Neural cell (in vitro differentiated cells): Measurements from ENCODE around the gene SLCO1B1. TPM values are rescaled to one million over a fixed set of nuclear protein-coding genes. Genes with fewer than 3 reads are reported as not detected.
"Not testable (repeated sequence)": the region's sequence is repeated elsewhere in the genome, so short reads cannot be mapped to it uniquely, and the experiment has no call there.

Experiments used
- H2AFZ ChIP-seq: fragments of 200-600, 300-800 bp; sonication (generic), shearing (Covaris generic); 2 replicates; pipeline ENCODE4 v1.6.0; 2014; ENCODE audit warnings: low read depth, mild to moderate bottlenecking, antibody characterized with exemption, low read length, moderate library complexity
- H3F3A ChIP-seq: fragments of 200-600 bp; shearing (Covaris generic); 2 replicates; pipeline ENCODE4 v1.6.1; 2016; ENCODE audit warnings: mild to moderate bottlenecking, moderate library complexity, mixed read lengths, antibody characterized with exemption, low read length; ENCODE audit not compliant: insufficient read depth, poor library complexity, severe bottlenecking
- H3K27ac ChIP-seq: fragments of 200-600, 300-800 bp; sonication (generic), shearing (Covaris generic); 2 replicates; pipeline ENCODE4 v1.5.1; 2014; ENCODE audit warnings: mild to moderate bottlenecking, low read length, moderate library complexity
- H3K27me3 ChIP-seq: fragments of 300-800, 200-600 bp; sonication (generic), shearing (Covaris generic); 2 replicates; pipeline ENCODE4 v1.6.0; 2014; ENCODE audit warnings: mild to moderate bottlenecking, low read depth, low read length, moderate library complexity; ENCODE audit not compliant: insufficient read depth
- H3K36me3 ChIP-seq: fragments of 300-800, 200-600 bp; sonication (generic), shearing (Covaris generic); 2 replicates; pipeline ENCODE4 v1.5.1; 2014; ENCODE audit warnings: mild to moderate bottlenecking, antibody characterized with exemption, low read length, moderate library complexity; ENCODE audit not compliant: insufficient read depth
- H3K4me2 ChIP-seq: fragments of 300-800, 200-600 bp; sonication (generic), shearing (Covaris generic); 2 replicates; pipeline ENCODE4 v1.6.0; 2014; ENCODE audit warnings: mild to moderate bottlenecking, low read length
- H3K4me3 ChIP-seq: fragments of 300-800, 200-600 bp; sonication (generic), shearing (Covaris generic); 2 replicates; pipeline ENCODE4 v1.5.1; 2014; ENCODE audit warnings: mild to moderate bottlenecking, low read length, moderate library complexity
- H3K79me2 ChIP-seq: fragments of 200-600 bp; shearing (Covaris generic); replicated peaks from 2 replicates; pipeline ENCODE4 v1.6.0; 2014; ENCODE audit warnings: mild to moderate bottlenecking, low read length, moderate library complexity; ENCODE audit not compliant: insufficient read depth
- H3K9ac ChIP-seq: fragments of 300-800, 200-600 bp; sonication (generic), shearing (Covaris generic); 2 replicates; pipeline ENCODE4 v1.6.1; 2016; ENCODE audit warnings: mild to moderate bottlenecking, low read length, mixed read lengths
- H3K9me2 ChIP-seq: fragments of 200-600 bp; shearing (Covaris generic); 2 replicates; pipeline ENCODE4 v1.6.1; 2016; ENCODE audit warnings: mild to moderate bottlenecking, low read length, mixed read lengths; ENCODE audit not compliant: insufficient read depth
- H3K9me3 ChIP-seq: fragments of 200-600, 300-800 bp; sonication (generic), shearing (Covaris generic); 2 replicates; pipeline ENCODE4 v1.6.1; 2016; ENCODE audit warnings: mild to moderate bottlenecking, mixed run types, low read length, moderate library complexity, mixed read lengths
- H4K20me1 ChIP-seq: fragments of 200-600 bp; shearing (Covaris generic); 2 replicates; pipeline ENCODE4 v1.6.1; 2016; ENCODE audit warnings: mild to moderate bottlenecking, mixed run types; ENCODE audit not compliant: insufficient read depth
- EP300 ChIP-seq: fragments of 450-650 bp; conservative IDR thresholded peaks from 2 replicates; pipeline ENCODE4 v1.6.1; 2014; ENCODE audit warnings: antibody characterized with exemption, mild to moderate bottlenecking, moderate library complexity; ENCODE audit not compliant: poor library complexity, severe bottlenecking
- EZH2 ChIP-seq: fragments of 200-600, 300-800 bp; shearing (Covaris generic), sonication (generic); IDR thresholded peaks from 2 replicates; pipeline ENCODE4 v1.6.1; 2014; ENCODE audit warnings: antibody characterized with exemption, low read length, borderline replicate concordance, mild to moderate bottlenecking; ENCODE audit not compliant: insufficient read depth, poor library complexity, severe bottlenecking
- MXI1 ChIP-seq: fragments of 450-650 bp; conservative IDR thresholded peaks from 2 replicates; pipeline ENCODE4 v1.6.1; 2014; ENCODE audit warnings: antibody characterized with exemption, mild to moderate bottlenecking; ENCODE audit not compliant: poor library complexity, severe bottlenecking
- POLR2AphosphoS5 ChIP-seq: IDR thresholded peaks from 2 replicates; pipeline ENCODE4 v1.6.1; 2012
- RAD21 ChIP-seq: fragments of 450-650 bp; conservative IDR thresholded peaks from 2 replicates; pipeline ENCODE4 v1.6.1; 2014; ENCODE audit warnings: antibody characterized with exemption, mild to moderate bottlenecking, moderate library complexity
- SMC3 ChIP-seq: fragments of 450-650 bp; conservative IDR thresholded peaks from 2 replicates; pipeline ENCODE4 v1.6.1; 2014; ENCODE audit warnings: antibody characterized with exemption, mild to moderate bottlenecking, moderate library complexity; ENCODE audit not compliant: poor library complexity
- TAF1 ChIP-seq: IDR thresholded peaks from 2 replicates; pipeline ENCODE4 v1.6.1; 2012; ENCODE audit warnings: low read depth
- polyA plus RNA-seq: library from polyadenylated mRNA; depleted of rRNA; stranded (reverse); fragments of >200 nt; gene quantifications from 2 replicates; pipeline ENCODE4 v1.2.3, GENCODE V29; 2014
- TF ChIP-seq, protein P1 (sequence below): IDR thresholded peaks from 2 replicates; pipeline ENCODE4 v1.6.1; 2012; ENCODE audit warnings: borderline replicate concordance
- TF ChIP-seq, protein P2 (sequence below): fragments of 450-650 bp; IDR thresholded peaks from 2 replicates; pipeline ENCODE4 v1.5.1; 2014; ENCODE audit warnings: antibody characterized with exemption, mild to moderate bottlenecking, moderate library complexity; ENCODE audit not compliant: poor library complexity, severe bottlenecking

SLCO1B1 gene
- polyA plus RNA-seq, 1 donor from 2014 or later = not detected

DNA sequence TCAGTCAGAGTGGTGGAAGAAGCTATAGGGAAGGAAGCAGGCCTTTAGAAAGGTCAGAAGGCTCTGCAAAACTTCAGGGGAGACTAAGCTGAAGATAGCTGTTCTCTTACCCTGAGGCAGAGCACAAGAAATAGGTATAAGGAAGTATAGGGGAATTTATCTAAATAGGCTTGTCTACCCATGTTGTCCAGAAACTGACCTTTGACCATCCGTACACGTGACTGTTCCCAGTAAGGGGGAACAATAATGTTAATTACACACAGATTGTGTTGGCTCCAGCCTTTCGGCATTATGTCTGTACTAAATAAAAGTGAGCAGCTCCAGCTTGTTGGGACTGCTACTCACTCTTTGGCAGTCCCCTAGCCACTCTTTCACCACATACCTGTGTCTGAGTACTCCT, 59.0 kb downstream of the SLCO1B1 start:
- Histone ChIP-seq H3K9ac (no peak overlapping the region), H3F3A (no peaks in the 10 kb centered on the region), H3K4me3 (no peak overlapping the region), H3K79me2 (no peaks in the 10 kb centered on the region), H3K9me3 (no peaks in the 10 kb centered on the region), H2AFZ (no peak overlapping the region), H4K20me1 (no peaks in the 10 kb centered on the region), H3K9me2 (no peaks in the 10 kb centered on the region), H3K27ac (no peak overlapping the region), H3K27me3 (no peaks in the 10 kb centered on the region), H3K4me2 (no peak overlapping the region), H3K36me3 (no peaks in the 10 kb centered on the region)
- TF ChIP-seq RAD21 (no peak), SMC3 (no peak), EP300 (no peak), POLR2AphosphoS5 (no peak)

DNA sequence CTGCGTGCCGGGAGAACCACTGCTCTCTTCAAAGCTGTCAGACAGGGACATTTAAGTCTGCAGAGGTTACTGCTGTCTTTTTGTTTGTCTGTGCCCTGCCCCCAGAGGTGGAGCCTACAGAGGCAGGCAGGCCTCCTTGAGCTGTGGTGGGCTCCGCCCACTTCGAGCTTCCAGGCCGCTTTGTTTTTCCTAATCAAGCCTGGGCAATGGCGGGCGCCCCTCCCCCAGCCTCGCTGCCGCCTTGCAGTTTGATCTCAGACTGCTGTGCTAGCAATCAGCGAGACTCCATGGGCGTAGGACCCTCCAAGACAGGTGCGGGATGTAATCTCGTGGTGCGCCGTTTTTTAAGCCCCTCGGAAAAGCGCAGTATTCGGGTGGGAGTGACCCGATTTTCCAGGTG, 83.4 kb downstream of the SLCO1B1 start:
- H4K20me1 ChIP-seq, H3K9me3 ChIP-seq, H3K36me3 ChIP-seq, H3F3A ChIP-seq, H2AFZ ChIP-seq, H3K4me3 ChIP-seq, H3K79me2 ChIP-seq, H3K27me3 ChIP-seq, H3K9ac ChIP-seq, H3K4me2 ChIP-seq, H3K27ac ChIP-seq, H3K9me2 ChIP-seq: not testable (repeated sequence)

DNA sequence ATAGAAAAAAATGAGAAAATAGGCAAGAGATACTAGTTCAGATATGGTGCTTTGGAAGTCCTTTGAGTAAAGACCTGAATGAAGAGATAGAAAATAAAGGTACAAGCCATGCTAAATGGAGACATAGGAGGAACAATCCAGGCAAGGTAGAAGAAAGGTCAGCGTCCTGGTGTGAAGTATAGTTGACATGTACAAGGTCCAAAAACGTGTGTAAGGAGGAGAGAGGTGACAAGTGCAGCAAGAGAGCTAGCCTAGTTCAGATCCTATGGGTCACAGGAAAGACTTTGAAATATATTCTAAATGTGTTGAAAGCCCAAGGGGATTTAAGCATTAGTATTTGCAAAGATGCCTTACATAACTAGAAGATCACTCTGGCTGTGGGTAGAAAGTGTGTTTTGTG, 88.2 kb downstream of the SLCO1B1 start:
- TF ChIP-seq, protein P1, sequence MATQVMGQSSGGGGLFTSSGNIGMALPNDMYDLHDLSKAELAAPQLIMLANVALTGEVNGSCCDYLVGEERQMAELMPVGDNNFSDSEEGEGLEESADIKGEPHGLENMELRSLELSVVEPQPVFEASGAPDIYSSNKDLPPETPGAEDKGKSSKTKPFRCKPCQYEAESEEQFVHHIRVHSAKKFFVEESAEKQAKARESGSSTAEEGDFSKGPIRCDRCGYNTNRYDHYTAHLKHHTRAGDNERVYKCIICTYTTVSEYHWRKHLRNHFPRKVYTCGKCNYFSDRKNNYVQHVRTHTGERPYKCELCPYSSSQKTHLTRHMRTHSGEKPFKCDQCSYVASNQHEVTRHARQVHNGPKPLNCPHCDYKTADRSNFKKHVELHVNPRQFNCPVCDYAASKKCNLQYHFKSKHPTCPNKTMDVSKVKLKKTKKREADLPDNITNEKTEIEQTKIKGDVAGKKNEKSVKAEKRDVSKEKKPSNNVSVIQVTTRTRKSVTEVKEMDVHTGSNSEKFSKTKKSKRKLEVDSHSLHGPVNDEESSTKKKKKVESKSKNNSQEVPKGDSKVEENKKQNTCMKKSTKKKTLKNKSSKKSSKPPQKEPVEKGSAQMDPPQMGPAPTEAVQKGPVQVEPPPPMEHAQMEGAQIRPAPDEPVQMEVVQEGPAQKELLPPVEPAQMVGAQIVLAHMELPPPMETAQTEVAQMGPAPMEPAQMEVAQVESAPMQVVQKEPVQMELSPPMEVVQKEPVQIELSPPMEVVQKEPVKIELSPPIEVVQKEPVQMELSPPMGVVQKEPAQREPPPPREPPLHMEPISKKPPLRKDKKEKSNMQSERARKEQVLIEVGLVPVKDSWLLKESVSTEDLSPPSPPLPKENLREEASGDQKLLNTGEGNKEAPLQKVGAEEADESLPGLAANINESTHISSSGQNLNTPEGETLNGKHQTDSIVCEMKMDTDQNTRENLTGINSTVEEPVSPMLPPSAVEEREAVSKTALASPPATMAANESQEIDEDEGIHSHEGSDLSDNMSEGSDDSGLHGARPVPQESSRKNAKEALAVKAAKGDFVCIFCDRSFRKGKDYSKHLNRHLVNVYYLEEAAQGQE = no peak
- no peak for TF ChIP-seq EP300
- TF ChIP-seq, protein P2, sequence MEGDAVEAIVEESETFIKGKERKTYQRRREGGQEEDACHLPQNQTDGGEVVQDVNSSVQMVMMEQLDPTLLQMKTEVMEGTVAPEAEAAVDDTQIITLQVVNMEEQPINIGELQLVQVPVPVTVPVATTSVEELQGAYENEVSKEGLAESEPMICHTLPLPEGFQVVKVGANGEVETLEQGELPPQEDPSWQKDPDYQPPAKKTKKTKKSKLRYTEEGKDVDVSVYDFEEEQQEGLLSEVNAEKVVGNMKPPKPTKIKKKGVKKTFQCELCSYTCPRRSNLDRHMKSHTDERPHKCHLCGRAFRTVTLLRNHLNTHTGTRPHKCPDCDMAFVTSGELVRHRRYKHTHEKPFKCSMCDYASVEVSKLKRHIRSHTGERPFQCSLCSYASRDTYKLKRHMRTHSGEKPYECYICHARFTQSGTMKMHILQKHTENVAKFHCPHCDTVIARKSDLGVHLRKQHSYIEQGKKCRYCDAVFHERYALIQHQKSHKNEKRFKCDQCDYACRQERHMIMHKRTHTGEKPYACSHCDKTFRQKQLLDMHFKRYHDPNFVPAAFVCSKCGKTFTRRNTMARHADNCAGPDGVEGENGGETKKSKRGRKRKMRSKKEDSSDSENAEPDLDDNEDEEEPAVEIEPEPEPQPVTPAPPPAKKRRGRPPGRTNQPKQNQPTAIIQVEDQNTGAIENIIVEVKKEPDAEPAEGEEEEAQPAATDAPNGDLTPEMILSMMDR = no peak
- TF ChIP-seq EZH2 = no peak
- no peak for TF ChIP-seq TAF1
- no peak for TF ChIP-seq MXI1
- TF ChIP-seq POLR2AphosphoS5 = no peak
- TF ChIP-seq SMC3 = no peak
- TF ChIP-seq RAD21 = no peak
- Histone ChIP-seq H3K4me2 (no peak overlapping the region), H3F3A (no peaks in the 10 kb centered on the region), H3K27me3 (no peaks in the 10 kb centered on the region), H3K9me2 (no peaks in the 10 kb centered on the region), H3K4me3 (no peak overlapping the region), H3K36me3 (no peaks in the 10 kb centered on the region), H4K20me1 (no peaks in the 10 kb centered on the region), H3K27ac (no peak overlapping the region), H2AFZ (no peak overlapping the region), H3K79me2 (no peaks in the 10 kb centered on the region), H3K9me3 (no peaks in the 10 kb centered on the region), H3K9ac (no peak overlapping the region)
